GM18873 (cell line): ENCODE measurements around the gene KIF1B.
"Not testable (repeated sequence)": the region's sequence is repeated elsewhere in the genome, so short reads cannot be mapped to it uniquely, and the experiment has no call there.

Experiments
- ATAC-seq: cut with Tn5 transposase; IDR thresholded peaks from one replicate; pipeline ENCODE4 v1.9.1; 2021; ENCODE audit warnings: mild to moderate bottlenecking, moderate library complexity, moderate number of reproducible peaks; ENCODE audit not compliant: unreplicated experiment, low FRiP score

The KIF1B gene

DNA sequence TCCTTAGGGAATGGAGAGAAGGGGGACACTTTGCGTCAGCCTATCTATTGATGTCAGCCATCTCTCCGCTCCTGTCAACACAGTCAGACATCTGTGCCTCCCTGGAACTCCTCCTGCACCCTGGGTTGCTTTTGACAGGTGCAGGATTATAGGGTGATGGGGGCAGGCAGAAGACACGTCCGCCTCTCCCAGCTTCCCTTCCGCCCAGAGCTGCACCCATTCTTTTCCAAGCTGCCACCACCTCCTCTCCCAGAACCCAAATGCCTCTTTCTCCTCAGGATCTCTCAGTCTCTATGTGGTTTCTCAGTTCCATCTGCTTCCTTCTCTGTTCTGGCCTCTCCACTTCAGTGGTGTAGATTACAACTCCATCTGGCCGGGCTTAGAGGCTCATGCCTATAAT is 17.1 kb upstream of the KIF1B start:
- ATAC-seq = no peak

DNA sequence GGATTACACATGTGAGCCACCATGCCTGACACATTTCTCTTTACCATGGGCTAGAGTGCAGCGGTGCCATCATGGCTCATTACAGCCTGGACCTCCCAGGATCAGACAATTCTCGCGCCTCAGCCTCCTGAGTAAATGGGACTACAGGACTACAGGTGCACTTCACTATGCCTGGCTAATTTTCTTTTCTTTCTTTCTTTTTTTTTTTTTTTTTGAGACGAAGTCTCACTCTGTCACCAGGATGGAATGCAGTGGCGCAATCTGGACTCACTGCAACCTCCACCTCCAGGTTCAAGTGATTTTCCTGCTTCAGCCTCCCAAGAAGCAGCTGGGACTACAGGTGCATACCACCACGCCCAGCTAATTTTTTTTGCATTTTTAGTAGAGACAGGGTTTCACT is 14.8 kb upstream of the KIF1B start:
- no peak for ATAC-seq

DNA sequence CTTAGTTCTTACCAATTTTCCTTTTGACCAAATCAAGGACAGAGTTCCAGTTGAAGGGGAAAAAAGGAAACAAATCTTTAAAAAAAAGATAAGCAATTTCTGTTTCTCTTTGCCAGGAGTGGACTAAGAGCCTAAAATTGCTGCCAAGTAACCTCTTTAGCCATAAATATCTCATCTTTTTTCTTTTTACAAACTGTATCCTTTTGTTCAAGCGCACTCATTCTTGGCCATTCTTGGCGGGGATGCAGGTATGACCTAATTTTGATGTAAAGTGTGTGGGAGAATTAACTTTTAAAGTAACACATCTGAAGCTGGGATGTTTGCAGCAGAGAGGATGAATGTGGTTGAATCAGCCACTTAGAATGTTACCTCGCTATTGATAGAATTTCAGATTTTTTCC is 13.4 kb upstream of the KIF1B start:
- ATAC-seq = no peak

GRCh38 chr1:10200620-10201019 is 9.8 kb upstream of the KIF1B start:
- no peak for ATAC-seq

- ATAC-seq = no peak
These were observed 6.2 kb upstream of the KIF1B start for GRCh38 chr1:10204003-10204642.

DNA sequence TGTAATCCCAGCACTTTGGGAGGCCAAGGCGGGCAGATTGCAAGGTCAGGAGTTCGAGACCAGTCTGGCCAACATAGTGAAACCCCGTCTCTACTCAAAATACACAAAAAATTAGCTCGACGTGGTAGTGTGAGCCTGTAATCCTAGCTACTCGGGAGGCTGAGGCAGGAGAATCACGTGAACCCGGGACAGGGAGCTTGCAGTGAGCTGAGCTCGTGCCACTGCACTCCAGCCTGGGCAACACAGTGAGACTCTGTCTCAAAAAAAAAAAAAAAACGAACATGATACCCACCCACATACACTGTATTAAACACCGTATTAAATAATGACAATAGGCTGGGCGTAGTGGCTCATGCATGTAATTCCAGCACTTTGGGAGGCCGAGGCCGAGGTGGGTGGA is 5.2 kb upstream of the KIF1B start:
- ATAC-seq = not testable (repeated sequence)

- ATAC-seq = no peak
These were observed 2.6 kb upstream of the KIF1B start for GRCh38 chr1:10207810-10208209.

DNA sequence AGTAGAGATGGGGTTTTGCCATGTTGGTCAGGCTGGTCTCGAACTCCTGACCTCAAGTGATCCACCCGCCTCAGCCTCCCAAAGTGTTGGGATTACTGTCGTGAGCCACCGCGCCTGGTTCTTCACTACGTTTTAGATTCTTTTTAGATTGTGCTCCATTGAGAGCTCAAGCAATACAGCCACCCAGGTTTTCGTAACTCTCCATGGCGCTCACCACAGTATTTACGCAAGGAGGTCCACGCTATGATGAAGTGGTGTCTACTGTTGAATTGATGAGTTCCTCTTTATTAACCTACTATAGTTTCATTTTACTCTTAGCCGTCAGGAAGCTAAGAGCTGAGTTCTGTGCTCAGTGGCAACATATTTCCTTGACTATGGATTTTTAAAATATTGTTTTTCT is 1.8 kb upstream of the KIF1B start:
- no peak for ATAC-seq

- no peak for ATAC-seq
These were observed 823 bp upstream of the KIF1B start for GRCh38 chr1:10209590-10209904.

GRCh38 chr1:10210841-10211804 is 753 bp downstream of the KIF1B start:
- ATAC-seq = no peak

DNA sequence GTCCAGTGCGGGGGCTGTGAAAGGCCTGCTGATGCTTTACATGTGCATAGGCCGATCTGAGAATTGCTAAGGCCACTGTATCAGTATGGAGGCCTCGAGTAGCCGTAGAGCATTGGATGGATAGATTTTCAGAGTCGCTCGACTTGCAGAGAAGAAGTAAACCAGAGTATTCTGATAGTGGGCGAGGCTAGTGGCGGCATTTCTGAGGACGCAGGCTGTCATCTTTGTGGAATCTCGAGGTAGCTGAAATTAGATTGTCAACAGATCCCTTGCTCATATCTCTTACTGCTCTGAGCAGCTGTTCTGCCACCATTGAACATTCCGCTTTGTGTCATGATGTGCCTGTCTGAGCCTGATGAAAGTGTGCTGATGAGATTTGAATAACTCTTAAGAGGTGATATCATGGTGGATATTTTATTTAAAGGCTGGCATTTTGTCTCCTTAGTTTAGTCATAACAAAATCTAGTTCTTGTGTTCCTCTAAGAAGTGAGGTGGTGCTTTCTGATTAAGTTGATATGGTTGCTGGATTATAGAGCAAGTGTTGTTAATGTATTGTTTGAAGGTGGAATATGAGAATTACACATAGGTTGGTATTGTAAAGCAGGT is 1.5 kb downstream of the KIF1B start:
- ATAC-seq = no peak

- ATAC-seq = no peak
These were observed 2.1 kb downstream of the KIF1B start for GRCh38 chr1:10212476-10212875.

GRCh38 chr1:10213186-10213705 is 2.9 kb downstream of the KIF1B start:
- no peak for ATAC-seq

DNA sequence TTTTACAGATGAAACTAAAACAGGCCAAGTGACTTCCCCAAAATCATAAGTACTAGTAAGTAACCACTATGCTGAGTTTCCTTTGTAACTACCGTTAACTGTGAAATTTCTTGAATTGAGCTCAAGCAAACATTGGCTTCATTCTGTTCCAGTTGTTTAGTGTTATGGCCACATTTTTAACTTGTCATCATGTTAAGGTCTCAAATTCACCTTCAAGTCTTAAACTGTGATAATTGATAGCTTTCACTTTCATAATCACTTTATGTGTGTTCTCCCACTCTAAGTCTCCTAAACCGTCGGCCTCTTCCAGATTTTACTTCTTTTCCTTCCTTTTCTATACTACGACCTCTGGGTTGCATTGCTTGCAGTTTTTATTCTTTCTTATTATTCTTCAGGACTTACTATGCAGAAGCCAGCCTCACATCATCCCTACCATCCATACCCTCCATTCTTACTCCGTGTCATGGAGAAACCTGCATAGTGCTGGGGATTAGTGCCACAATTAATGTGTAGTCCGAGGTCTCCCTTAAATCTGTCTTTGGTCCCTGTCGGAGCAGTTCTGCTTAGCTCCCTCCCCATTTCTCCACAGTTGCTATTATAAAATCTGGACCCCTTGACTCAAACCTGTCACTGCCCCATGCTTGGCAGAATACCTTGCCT is 5.8 kb downstream of the KIF1B start:
- no peak for ATAC-seq

DNA sequence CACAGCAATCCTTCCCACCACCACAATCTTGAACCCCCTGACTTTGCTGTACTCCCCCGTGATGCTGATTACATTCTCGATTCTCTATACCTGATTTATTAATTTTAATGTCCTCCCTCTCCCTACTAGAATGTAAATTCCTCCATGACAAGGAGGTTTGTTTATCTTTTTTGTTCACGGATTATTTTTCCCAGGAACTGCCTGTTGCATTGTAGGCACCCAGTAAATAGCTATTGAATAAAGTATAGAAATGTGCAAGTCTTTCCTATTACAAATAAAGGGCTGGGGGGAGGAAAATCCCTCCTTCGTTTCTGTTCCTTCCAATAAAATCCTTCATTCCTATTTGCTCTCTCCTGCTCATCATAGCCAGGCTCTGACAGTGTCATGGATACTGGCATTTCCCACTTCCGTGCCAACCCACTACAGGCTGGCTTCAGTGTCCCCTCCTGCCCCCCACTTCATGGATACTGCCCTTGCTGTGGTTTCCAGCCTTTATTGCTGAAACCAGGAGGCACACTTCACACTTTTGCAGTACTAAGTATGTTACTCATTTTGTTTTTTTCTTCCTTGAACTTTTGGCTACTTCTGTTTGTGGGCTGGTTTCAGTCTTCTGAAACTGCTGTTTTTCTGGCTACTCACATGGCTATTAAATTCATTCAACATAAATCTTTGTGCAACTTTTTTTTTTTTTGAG is 7.5 kb downstream of the KIF1B start:
- ATAC-seq = no peak

DNA sequence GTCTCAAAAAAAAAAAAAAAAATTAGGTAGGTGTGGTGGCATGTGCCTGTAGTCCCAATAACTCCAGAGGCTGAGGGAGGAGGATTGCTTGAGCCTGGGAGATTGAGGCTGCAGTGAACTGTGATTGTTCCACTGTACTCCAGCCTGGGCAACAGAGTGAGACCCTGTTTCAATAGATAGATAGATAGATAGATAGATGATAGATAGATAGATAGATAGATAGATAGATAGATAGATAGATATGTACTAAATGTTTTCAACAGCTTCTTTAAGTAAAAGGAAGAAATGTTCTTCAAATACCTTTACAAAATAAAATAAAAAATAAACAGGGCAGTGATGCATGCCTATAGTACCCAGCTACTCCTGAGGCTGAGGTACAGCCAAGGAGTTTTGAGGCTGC is 9.8 kb downstream of the KIF1B start:
- no peak for ATAC-seq

DNA sequence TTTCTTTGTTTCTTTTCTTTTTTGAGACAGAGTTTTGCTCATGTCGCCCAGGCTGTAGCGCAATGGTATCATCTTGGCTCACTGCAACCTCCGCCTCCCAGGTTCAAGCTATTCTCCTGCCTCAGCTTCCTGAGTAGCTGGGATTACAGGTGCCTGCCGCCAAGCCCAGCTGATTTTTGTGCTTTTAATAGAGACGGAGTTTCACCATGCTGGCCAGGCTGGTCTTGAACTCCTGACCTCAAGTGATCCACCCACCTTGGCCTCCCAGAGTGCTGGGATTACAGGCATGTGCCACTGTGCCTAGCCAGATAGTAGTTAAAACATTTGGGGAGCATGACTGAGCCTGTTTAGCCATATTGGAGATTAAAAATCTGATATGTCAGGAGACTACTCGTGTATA is 10.3 kb downstream of the KIF1B start:
- not testable (repeated sequence) for ATAC-seq

- no peak for ATAC-seq
These were observed 15.2 kb downstream of the KIF1B start for GRCh38 chr1:10225573-10225972.

DNA sequence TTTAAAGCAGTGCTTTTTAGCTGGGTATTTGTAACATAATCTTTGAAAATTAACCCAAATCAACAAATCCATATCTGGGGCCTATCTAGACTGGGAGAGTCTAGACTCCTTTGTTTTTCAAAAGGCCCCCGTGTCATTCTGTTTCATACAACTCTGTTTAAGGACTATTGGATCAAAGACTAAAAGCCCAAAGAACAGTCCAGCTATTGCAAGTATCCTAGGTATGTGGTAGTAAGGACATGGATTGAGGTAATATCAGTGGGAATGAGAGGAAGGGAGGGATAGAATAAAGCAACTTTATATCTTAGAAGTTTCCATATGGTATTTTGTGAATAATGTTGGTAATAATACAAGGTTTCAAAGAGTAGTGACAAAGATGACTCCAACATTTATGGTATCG is 18.2 kb downstream of the KIF1B start:
- no peak for ATAC-seq

DNA sequence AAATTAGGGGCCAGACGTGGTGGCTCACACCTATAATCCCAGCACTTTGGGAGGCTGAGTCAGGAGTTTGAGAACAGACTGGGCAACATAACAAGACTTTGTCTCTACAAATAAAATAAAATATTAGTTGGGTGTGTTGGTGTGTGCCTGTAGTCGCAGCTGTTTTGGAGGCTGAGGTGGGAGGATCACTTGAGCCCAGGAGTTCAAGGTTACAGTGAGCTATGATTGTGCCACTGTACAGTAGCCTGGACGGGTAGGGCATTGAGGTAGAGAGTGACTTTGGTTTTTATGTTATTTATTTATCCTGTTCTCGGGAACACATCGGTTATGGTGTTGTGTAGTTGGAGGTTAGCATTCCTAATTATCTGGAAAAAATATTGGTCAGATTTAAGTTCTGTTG is 19.5 kb downstream of the KIF1B start:
- ATAC-seq = no peak
